Erythroblast (primary cell): ENCODE data around the gene EPN2.

ENCODE experiments used
- GATA1 ChIP-seq: IDR thresholded peaks from 2 replicates; pipeline ENCODE4 v1.6.1; 2011; ENCODE audit warnings: low read depth, mild to moderate bottlenecking, control low read depth, low read length, moderate library complexity
- POLR2A ChIP-seq: IDR thresholded peaks from 2 replicates; pipeline ENCODE4 v1.6.1; 2011; ENCODE audit warnings: mild to moderate bottlenecking, low read length

- TF ChIP-seq POLR2A = no peak
- no peak for TF ChIP-seq GATA1
Measured at GRCh38 chr17:19372011-19372370, 134.8 kb downstream of the EPN2 start.
